Measurements from ENCODE around the gene XK. TPM values are rescaled to one million over a fixed set of nuclear protein-coding genes. Genes with fewer than 3 reads are reported as not detected.

Gene XK
- total RNA-seq, 1 experiment from 2014 or later, result 1.1 TPM

- H3K36me3 Mint-ChIP-seq, result no peaks in the 10 kb centered on the region
- POLR2A ChIA-PET, result no interaction called here
Observed at GRCh38 chrX:37746218-37746941, 60.8 kb downstream of the XK start.

GRCh38 chrX:37746951-37747350, 61.4 kb downstream of the XK start:
- POLR2A ChIA-PET, result no interaction called here
- Mint-ChIP-seq H3K27me3 (ENCODE audit: low read depth) (no peaks in the 10 kb centered on the region), H3K9me3 (peaks cover 5% of the 10 kb centered on the region), H3K27ac (no peak overlapping the region), H3K4me1 (no peaks in the 10 kb centered on the region), H3K4me3 (no peak overlapping the region), H3K36me3 (no peaks in the 10 kb centered on the region)
- ATAC-seq (no peak), DNase-seq (ENCODE audit: low spot score) (no peak)
- CTCF ChIA-PET, result no interaction called here
- no peak for TF ChIP-seq CREM (CRISPR knock-in tag; IDR thresholded peaks at IDR 0.05)
- no peak for TF ChIP-seq CBFB (CRISPR knock-in tag; IDR thresholded peaks at IDR 0.05; ENCODE audit: low read depth)
- no peak for TF ChIP-seq HMGXB4 (CRISPR knock-in tag; IDR thresholded peaks at IDR 0.05)
- TF ChIP-seq ZNF281 (CRISPR knock-in tag; IDR thresholded peaks at IDR 0.05), result no peak
- no peak for TF ChIP-seq USF2 (CRISPR knock-in tag; IDR thresholded peaks at IDR 0.05)
- TF ChIP-seq NR2C2 (CRISPR knock-in tag; IDR thresholded peaks at IDR 0.05), result no peak

More at GRCh38 chrX:37746218-37746941, 60.8 kb downstream of the XK start:
- no peak for DNase-seq (ENCODE audit: low spot score)
- peaks cover 5% of the 10 kb centered on the region for H3K9me3 Mint-ChIP-seq
- no peak overlapping the region for H3K4me3 Mint-ChIP-seq
- no peak overlapping the region for H3K27ac Mint-ChIP-seq
- no peak for TF ChIP-seq AR (CRISPR knock-in tag; IDR thresholded peaks at IDR 0.05)
- H3K27me3 Mint-ChIP-seq (ENCODE audit: low read depth), result no peaks in the 10 kb centered on the region
- ATAC-seq, result no peak
- CTCF ChIA-PET, result interaction anchor here (1.2 to 1.8 kb wide), 2 partner anchors 18 to 78 kb away, joined by 4 to 23 read pairs; no protein-coding TSS in a partner anchor
- no peaks in the 10 kb centered on the region for H3K4me1 Mint-ChIP-seq

- H3K27me3 Mint-ChIP-seq (ENCODE audit: low read depth), result no peaks in the 10 kb centered on the region; the same call in 1 of the 2 replicates
- H3K36me3 Mint-ChIP-seq, result no peaks in the 10 kb centered on the region
- H3K9me3 Mint-ChIP-seq, result no peaks in the 10 kb centered on the region
- DNase-seq (ENCODE audit: low spot score), result no peak
- CTCF ChIA-PET, result no interaction called here
- no peak overlapping the region for H3K4me3 Mint-ChIP-seq
- POLR2A ChIA-PET, result no interaction called here
- no peak for ATAC-seq
- H3K27ac Mint-ChIP-seq, result no peak overlapping the region
- H3K4me1 Mint-ChIP-seq, result no peaks in the 10 kb centered on the region
- TF ChIP-seq ARID4B (CRISPR knock-in tag; IDR thresholded peaks at IDR 0.05; ENCODE audit: borderline replicate concordance) (no peak), IRF1 (CRISPR knock-in tag; IDR thresholded peaks at IDR 0.05) (no peak), HMGXB4 (CRISPR knock-in tag; IDR thresholded peaks at IDR 0.05) (no peak), RORB (CRISPR knock-in tag; IDR thresholded peaks at IDR 0.05) (no peak), CTCF (IDR thresholded peaks at IDR 0.05) (no peak), MAX (CRISPR knock-in tag; IDR thresholded peaks at IDR 0.05) (no peak), CREM (CRISPR knock-in tag; IDR thresholded peaks at IDR 0.05) (no peak)
Observed at GRCh38 chrX:37752281-37752680, 66.7 kb downstream of the XK start.

Data from WTC11 (cell line).